Fibroblast of lung (primary cell): ENCODE measurements around the gene MEFV.

Experiments used
- CTCF ChIP-seq, 2 donors: IDR thresholded peaks in 1 of 2; conservative IDR thresholded peaks in 1 of 2; 1 replicate in 1 of 2; 2 replicates in 1 of 2; pipeline ENCODE4 v1.5.1; 2011 to 2012; ENCODE audit warnings: low read length in 2 of 2, control low read depth in 1 of 2, inconsistent platforms in 1 of 2, low read depth in 1 of 2, mild to moderate bottlenecking in 1 of 2
- EZH2 ChIP-seq: IDR thresholded peaks from 2 replicates; pipeline ENCODE4 v1.5.1; 2012; ENCODE audit warnings: low read length, control low read depth, mild to moderate bottlenecking; ENCODE audit errors: missing control alignments

- peak in 1 of 2 donors; percentile 17 for TF ChIP-seq CTCF (conservative IDR thresholded peaks at IDR 0.05 in 1 of 2, IDR thresholded peaks at IDR 0.05 in 1 of 2; ENCODE audit: low read depth in 1 of 2, low read length in 2 of 2)
- TF ChIP-seq EZH2 = no peak
Observed at GRCh38 chr16:3264137-3265036, 8.0 kb upstream of the MEFV start.
